Mucosa of rectum (tissue), 2 donors: ENCODE results near the gene ANAPC13.
A peak's percentile ranks its signal among the peaks of the same experiment; 100 is the strongest.

Source experiments
- H3K27ac ChIP-seq, 2 donors: one replicate each; pipeline ENCODE4 v1.7.0; 2013; ENCODE audit warnings: inconsistent platforms in 2 of 2, low read depth in 2 of 2, low read length in 2 of 2
- H3K27me3 ChIP-seq, 2 donors: one replicate each; pipeline ENCODE4 v1.7.0; 2013; ENCODE audit warnings: low read length in 2 of 2; ENCODE audit not compliant: control insufficient read depth in 2 of 2, insufficient read depth in 2 of 2
- H3K36me3 ChIP-seq, 2 donors: one replicate each; pipeline ENCODE4 v1.7.0; 2013; ENCODE audit warnings: low read length in 2 of 2; ENCODE audit not compliant: control insufficient read depth in 2 of 2, insufficient read depth in 2 of 2
- H3K4me1 ChIP-seq, 2 donors: one replicate each; pipeline ENCODE4 v1.7.0; 2013; ENCODE audit warnings: low read length in 2 of 2, mild to moderate bottlenecking in 1 of 2; ENCODE audit not compliant: control insufficient read depth in 2 of 2, insufficient read depth in 2 of 2
- H3K4me3 ChIP-seq, 2 donors: one replicate each; pipeline ENCODE4 v1.7.0; 2013; ENCODE audit warnings: low read length in 2 of 2
- H3K9ac ChIP-seq, 2 donors: one replicate each; pipeline ENCODE4 v1.7.0; 2013; ENCODE audit warnings: low read length in 2 of 2, low read depth in 1 of 2, mild to moderate bottlenecking in 1 of 2
- H3K9me3 ChIP-seq, 2 donors: one replicate each; pipeline ENCODE4 v1.7.0; 2013; ENCODE audit warnings: low read length in 2 of 2; ENCODE audit not compliant: control insufficient read depth in 2 of 2
- donor health status: healthy.
- donor health status: Normal muscosa, but diverticular disease.

ANAPC13 gene

GRCh38 chr3:134472831-134473230 is 13.0 kb downstream of the ANAPC13 start:
- Histone ChIP-seq H3K9me3 (no peaks in the 10 kb centered on the region), H3K9ac (no peak overlapping the region), H3K27ac (no peak overlapping the region), H3K4me1 (no peaks in the 10 kb centered on the region), H3K27me3 (no peaks in the 10 kb centered on the region), H3K4me3 (no peak overlapping the region), H3K36me3 (peaks cover 16 to 17% of the 10 kb centered on the region in 2 donors)

- Histone ChIP-seq H3K4me3 (no peak overlapping the region), H3K27me3 (no peaks in the 10 kb centered on the region)
These were observed 14.1 kb downstream of the ANAPC13 start for GRCh38 chr3:134471521-134472193.

GRCh38 chr3:134468519-134468918 is 17.3 kb downstream of the ANAPC13 start:
- H3K36me3 ChIP-seq, result no peaks in the 10 kb centered on the region

More at GRCh38 chr3:134471521-134472193, 14.1 kb downstream of the ANAPC13 start:
- Histone ChIP-seq H3K9me3 (no peaks in the 10 kb centered on the region), H3K9ac (no peak overlapping the region), H3K4me1 (no peaks in the 10 kb centered on the region), H3K36me3 (peaks cover 4 to 5% of the 10 kb centered on the region in 2 donors), H3K27ac (no peak overlapping the region)

GRCh38 chr3:134466331-134466730 is 19.5 kb downstream of the ANAPC13 start:
- Histone ChIP-seq H3K27me3 (no peaks in the 10 kb centered on the region), H3K36me3 (no peaks in the 10 kb centered on the region), H3K4me1 (peaks cover 0 to 6% of the 10 kb centered on the region in 2 donors), H3K4me3 (no peak overlapping the region), H3K27ac (no peak overlapping the region), H3K9me3 (no peaks in the 10 kb centered on the region), H3K9ac (no peak overlapping the region)

More at GRCh38 chr3:134468519-134468918, 17.3 kb downstream of the ANAPC13 start:
- Histone ChIP-seq H3K4me1 (peaks cover 0 to 6% of the 10 kb centered on the region in 2 donors), H3K27ac (no peak overlapping the region), H3K4me3 (no peak overlapping the region), H3K9me3 (no peaks in the 10 kb centered on the region), H3K9ac (no peak overlapping the region), H3K27me3 (no peaks in the 10 kb centered on the region)

- H3K4me3 ChIP-seq, result no peak overlapping the region
- no peaks in the 10 kb centered on the region for H3K27me3 ChIP-seq
- peak overlapping the region; percentile 34 to 40 for H3K27ac ChIP-seq
- H3K9me3 ChIP-seq, result no peaks in the 10 kb centered on the region
- no peak overlapping the region for H3K9ac ChIP-seq
- H3K4me1 ChIP-seq, result peaks cover 0 to 6% of the 10 kb centered on the region in 2 donors
- no peaks in the 10 kb centered on the region for H3K36me3 ChIP-seq
These were observed 21.0 kb downstream of the ANAPC13 start for GRCh38 chr3:134464689-134465365.

- H3K36me3 ChIP-seq, result no peaks in the 10 kb centered on the region
- H3K27ac ChIP-seq, result peak overlapping the region; percentile 34 to 40
- no peaks in the 10 kb centered on the region for H3K27me3 ChIP-seq
- no peak overlapping the region for H3K9ac ChIP-seq
- H3K4me3 ChIP-seq, result no peak overlapping the region
- H3K4me1 ChIP-seq, result peaks cover 0 to 6% of the 10 kb centered on the region in 2 donors
- no peaks in the 10 kb centered on the region for H3K9me3 ChIP-seq
These were observed 21.6 kb downstream of the ANAPC13 start for GRCh38 chr3:134464064-134464688.

- Histone ChIP-seq H3K4me3 (no peak overlapping the region), H3K4me1 (peaks cover 0 to 6% of the 10 kb centered on the region in 2 donors), H3K27ac (peak overlapping the region in 1 of 2 donors; percentile 68), H3K9ac (no peak overlapping the region), H3K27me3 (no peaks in the 10 kb centered on the region), H3K9me3 (no peaks in the 10 kb centered on the region), H3K36me3 (no peaks in the 10 kb centered on the region)
These were observed 22.1 kb downstream of the ANAPC13 start for GRCh38 chr3:134463676-134464063.

GRCh38 chr3:134462331-134462941 is 23.3 kb downstream of the ANAPC13 start:
- peaks cover 0 to 6% of the 10 kb centered on the region in 2 donors for H3K4me1 ChIP-seq
- peaks cover 0 to 4% of the 10 kb centered on the region in 2 donors for H3K27me3 ChIP-seq
- H3K9me3 ChIP-seq, result no peaks in the 10 kb centered on the region
- H3K9ac ChIP-seq, result no peak overlapping the region
- H3K27ac ChIP-seq, result peak overlapping the region; percentile 39 to 62
- no peaks in the 10 kb centered on the region for H3K36me3 ChIP-seq
- H3K4me3 ChIP-seq, result no peak overlapping the region

- no peak overlapping the region for H3K9ac ChIP-seq
These were observed 24.8 kb downstream of the ANAPC13 start for GRCh38 chr3:134460965-134461364.

GRCh38 chr3:134459562-134459961 is 26.2 kb downstream of the ANAPC13 start:
- H3K4me3 ChIP-seq, result no peak overlapping the region
- no peaks in the 10 kb centered on the region for H3K36me3 ChIP-seq
- H3K9ac ChIP-seq, result no peak overlapping the region
- no peaks in the 10 kb centered on the region for H3K9me3 ChIP-seq
- H3K27ac ChIP-seq, result peak overlapping the region in 1 of 2 donors; percentile 26
- peaks cover 0 to 4% of the 10 kb centered on the region in 2 donors for H3K27me3 ChIP-seq
- H3K4me1 ChIP-seq, result peaks cover 0 to 5% of the 10 kb centered on the region in 2 donors

More at GRCh38 chr3:134460965-134461364, 24.8 kb downstream of the ANAPC13 start:
- Histone ChIP-seq H3K4me1 (peaks cover 0 to 6% of the 10 kb centered on the region in 2 donors), H3K36me3 (no peaks in the 10 kb centered on the region), H3K27ac (no peak overlapping the region), H3K4me3 (no peak overlapping the region), H3K27me3 (peaks cover 0 to 4% of the 10 kb centered on the region in 2 donors), H3K9me3 (no peaks in the 10 kb centered on the region)
